Measurements from ENCODE around the gene CYP2W1.

The CYP2W1 gene

GRCh38 chr7:977326-978048 is 5.5 kb upstream of the CYP2W1 start:
- no peak overlapping the region for H3K4me3 ChIP-seq (ENCODE audit: low read length)
- no peak for DNase-seq (ENCODE audit: low read depth)
- no peak for TF ChIP-seq CTCF (conservative IDR thresholded peaks at IDR 0.05; ENCODE audit: low read length)

GRCh38 chr7:978049-978346 is 5.0 kb upstream of the CYP2W1 start:
- no peak for TF ChIP-seq CTCF (conservative IDR thresholded peaks at IDR 0.05; ENCODE audit: low read length)
- DNase-seq (ENCODE audit: low read depth) = no peak
- no peak overlapping the region for H3K4me3 ChIP-seq (ENCODE audit: low read length)

- no peak overlapping the region for H3K4me3 ChIP-seq (ENCODE audit: low read length)
- TF ChIP-seq CTCF (conservative IDR thresholded peaks at IDR 0.05; ENCODE audit: low read length) = no peak
- no peak for DNase-seq (ENCODE audit: low read depth)
Measured at GRCh38 chr7:978416-979091, 4.4 kb upstream of the CYP2W1 start.

- TF ChIP-seq CTCF (conservative IDR thresholded peaks at IDR 0.05; ENCODE audit: low read length) = no peak
- no peak overlapping the region for H3K4me3 ChIP-seq (ENCODE audit: low read length)
- no peak for DNase-seq (ENCODE audit: low read depth)
Measured at GRCh38 chr7:979151-979550, 3.8 kb upstream of the CYP2W1 start.

- no peak overlapping the region for H3K4me3 ChIP-seq (ENCODE audit: low read length)
- TF ChIP-seq CTCF (conservative IDR thresholded peaks at IDR 0.05; ENCODE audit: low read length) = no peak
- no peak for DNase-seq (ENCODE audit: low read depth)
Measured at GRCh38 chr7:979886-980571, 3.0 kb upstream of the CYP2W1 start.

- DNase-seq (ENCODE audit: low read depth) = no peak
- no peak overlapping the region for H3K4me3 ChIP-seq (ENCODE audit: low read length)
- no peak for TF ChIP-seq CTCF (conservative IDR thresholded peaks at IDR 0.05; ENCODE audit: low read length)
Measured at GRCh38 chr7:981793-982510, 1.0 kb upstream of the CYP2W1 start.

Data from AG10803 (cell line).